C4-2B (cell line): Measurements from ENCODE around the gene AFF2.

Experiments
- ZFX ChIP-seq: fragments of 450-650 bp; IDR thresholded peaks from 2 replicates; pipeline ENCODE4 v1.6.1; 2017
- TF ChIP-seq, protein P1 (sequence below): fragments of 450-650 bp; conservative IDR thresholded peaks from 2 replicates; pipeline ENCODE4 v1.5.1; 2017; ENCODE audit warnings: mild to moderate bottlenecking

DNA sequence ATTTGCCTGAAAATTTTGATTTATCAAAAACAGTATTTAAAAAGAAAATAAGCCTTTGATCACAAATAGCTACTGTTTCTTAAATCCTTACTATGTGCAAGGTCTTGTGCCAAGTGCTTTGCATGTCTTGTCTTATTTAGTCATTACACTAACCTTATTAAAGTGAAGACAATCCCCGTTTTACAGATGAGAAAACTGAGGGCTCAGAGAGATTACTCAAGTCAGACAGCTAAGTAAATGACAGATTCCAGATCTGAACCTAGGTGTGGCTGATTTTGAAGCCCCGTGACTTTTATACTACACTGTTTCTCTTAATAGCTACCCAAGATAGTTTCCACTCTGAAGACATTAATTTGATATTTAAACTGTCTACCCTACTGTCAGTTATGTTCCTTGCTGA, 38.2 kb downstream of the AFF2 start:
- TF ChIP-seq, protein P1, sequence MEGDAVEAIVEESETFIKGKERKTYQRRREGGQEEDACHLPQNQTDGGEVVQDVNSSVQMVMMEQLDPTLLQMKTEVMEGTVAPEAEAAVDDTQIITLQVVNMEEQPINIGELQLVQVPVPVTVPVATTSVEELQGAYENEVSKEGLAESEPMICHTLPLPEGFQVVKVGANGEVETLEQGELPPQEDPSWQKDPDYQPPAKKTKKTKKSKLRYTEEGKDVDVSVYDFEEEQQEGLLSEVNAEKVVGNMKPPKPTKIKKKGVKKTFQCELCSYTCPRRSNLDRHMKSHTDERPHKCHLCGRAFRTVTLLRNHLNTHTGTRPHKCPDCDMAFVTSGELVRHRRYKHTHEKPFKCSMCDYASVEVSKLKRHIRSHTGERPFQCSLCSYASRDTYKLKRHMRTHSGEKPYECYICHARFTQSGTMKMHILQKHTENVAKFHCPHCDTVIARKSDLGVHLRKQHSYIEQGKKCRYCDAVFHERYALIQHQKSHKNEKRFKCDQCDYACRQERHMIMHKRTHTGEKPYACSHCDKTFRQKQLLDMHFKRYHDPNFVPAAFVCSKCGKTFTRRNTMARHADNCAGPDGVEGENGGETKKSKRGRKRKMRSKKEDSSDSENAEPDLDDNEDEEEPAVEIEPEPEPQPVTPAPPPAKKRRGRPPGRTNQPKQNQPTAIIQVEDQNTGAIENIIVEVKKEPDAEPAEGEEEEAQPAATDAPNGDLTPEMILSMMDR: no peak
- no peak for TF ChIP-seq ZFX
